Esophagus squamous epithelium (tissue), 4 donors: ENCODE results near the gene PCSK6.

Experiments
- POLR2A ChIP-seq, 4 donors: fragments of 450-650 bp; IDR thresholded peaks; one replicate each; pipeline ENCODE4 v1.6.1; 2017; ENCODE audit warnings: antibody characterized with exemption in 4 of 4, mild to moderate bottlenecking in 4 of 4, moderate library complexity in 3 of 4
- TF ChIP-seq, protein P1 (sequence below), 6 experiments: fragments of 450-650 bp in 4 of 6; fragments of 200-600 bp in 2 of 6; sonication (generic) in 2 of 6; IDR thresholded peaks; one replicate each; pipeline ENCODE4 v1.5.1; 2016 to 2019; ENCODE audit warnings: antibody characterized with exemption in 6 of 6, mild to moderate bottlenecking in 4 of 6, moderate library complexity in 4 of 6

- TF ChIP-seq, protein P1, sequence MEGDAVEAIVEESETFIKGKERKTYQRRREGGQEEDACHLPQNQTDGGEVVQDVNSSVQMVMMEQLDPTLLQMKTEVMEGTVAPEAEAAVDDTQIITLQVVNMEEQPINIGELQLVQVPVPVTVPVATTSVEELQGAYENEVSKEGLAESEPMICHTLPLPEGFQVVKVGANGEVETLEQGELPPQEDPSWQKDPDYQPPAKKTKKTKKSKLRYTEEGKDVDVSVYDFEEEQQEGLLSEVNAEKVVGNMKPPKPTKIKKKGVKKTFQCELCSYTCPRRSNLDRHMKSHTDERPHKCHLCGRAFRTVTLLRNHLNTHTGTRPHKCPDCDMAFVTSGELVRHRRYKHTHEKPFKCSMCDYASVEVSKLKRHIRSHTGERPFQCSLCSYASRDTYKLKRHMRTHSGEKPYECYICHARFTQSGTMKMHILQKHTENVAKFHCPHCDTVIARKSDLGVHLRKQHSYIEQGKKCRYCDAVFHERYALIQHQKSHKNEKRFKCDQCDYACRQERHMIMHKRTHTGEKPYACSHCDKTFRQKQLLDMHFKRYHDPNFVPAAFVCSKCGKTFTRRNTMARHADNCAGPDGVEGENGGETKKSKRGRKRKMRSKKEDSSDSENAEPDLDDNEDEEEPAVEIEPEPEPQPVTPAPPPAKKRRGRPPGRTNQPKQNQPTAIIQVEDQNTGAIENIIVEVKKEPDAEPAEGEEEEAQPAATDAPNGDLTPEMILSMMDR (IDR thresholded peaks at IDR 0.05) = no peak
- no peak for TF ChIP-seq POLR2A (IDR thresholded peaks at IDR 0.05)
Observed at GRCh38 chr15:101437209-101437608, 52.3 kb downstream of the PCSK6 start.
